ENCODE data around the gene PPARG. TPM values are rescaled to one million over a fixed set of nuclear protein-coding genes. Genes with fewer than 3 reads are reported as not detected.

Gene PPARG
- total and polyA plus RNA-seq, 2 experiments from 2014 or later: 0.45 to 1.2 TPM

DNA sequence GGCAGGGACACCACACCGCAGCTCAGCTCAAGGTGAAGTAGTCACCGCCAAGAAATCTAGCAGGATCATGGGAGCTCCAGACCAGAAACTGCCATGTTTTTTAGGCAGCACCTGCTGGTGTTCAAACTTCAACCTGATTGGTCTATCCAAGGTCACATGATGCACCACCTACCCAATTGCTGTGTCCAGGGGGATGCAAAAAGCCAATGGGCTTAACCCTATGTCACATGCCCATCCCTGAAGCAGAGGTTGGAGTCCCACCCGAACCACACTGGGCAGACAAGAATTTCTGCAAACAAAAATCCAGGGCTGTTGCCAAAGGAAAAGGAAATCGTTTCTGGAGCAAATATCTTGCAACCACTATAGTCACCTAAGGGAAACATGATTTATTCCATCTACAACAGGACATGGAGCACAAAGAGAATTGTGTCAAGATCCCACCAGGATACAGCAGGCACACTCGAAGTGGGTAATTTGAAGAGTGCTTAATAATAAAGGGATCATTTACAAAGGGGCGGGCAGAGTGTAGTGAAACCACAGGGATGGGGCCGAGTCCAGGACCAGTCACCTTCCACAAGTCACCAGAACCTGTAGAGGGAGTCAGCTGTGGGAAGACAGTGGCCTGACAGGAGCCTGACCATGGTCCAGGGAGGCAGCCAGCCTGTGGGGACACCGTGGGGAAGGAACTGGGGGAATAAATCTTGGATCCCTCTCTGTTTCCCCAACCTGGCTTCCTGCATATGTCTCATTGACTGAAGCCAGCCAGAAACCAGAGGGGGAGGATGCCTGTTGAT, 161.2 kb downstream of the PPARG start:
- H3K27ac ChIP-seq: no peak overlapping the region
- H3K4me3 ChIP-seq: no peak overlapping the region
- TF ChIP-seq CTCF (IDR thresholded peaks at IDR 0.05; ENCODE audit: low read depth, low read length): no peak
- H3K36me3 ChIP-seq: no peaks in the 10 kb centered on the region
- no peak for DNase-seq (ENCODE audit: low read depth in 1 of 2, low spot score in 1 of 2)
- H3K4me1 ChIP-seq (ENCODE audit: low read depth): no peaks in the 10 kb centered on the region
- H3K27me3 ChIP-seq: no peaks in the 10 kb centered on the region
- no peaks in the 10 kb centered on the region for H3K9me3 ChIP-seq (ENCODE audit: low read depth)

DNA sequence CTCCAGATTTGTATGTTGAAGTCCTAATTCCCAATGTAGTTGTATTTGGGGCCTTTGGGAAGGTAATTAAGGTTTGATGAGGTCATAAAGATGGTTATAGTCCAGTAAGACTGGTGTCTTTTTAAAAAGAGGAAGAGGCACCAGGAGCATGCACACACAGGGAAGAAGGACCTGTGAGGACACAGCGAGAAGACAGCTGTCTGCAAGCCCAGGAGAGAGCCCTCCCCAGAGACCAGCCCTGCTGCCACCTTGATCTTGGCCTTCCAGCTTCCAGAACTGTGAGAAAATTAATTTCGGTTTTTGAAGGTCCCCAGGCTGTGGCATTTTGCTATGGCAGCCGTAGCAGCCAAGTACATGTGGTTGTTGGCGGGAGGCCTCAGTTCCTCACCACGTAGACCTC, 162.6 kb downstream of the PPARG start:
- no peak for TF ChIP-seq CTCF (IDR thresholded peaks at IDR 0.05; ENCODE audit: low read depth, low read length)
- no peak overlapping the region for H3K27ac ChIP-seq
- no peaks in the 10 kb centered on the region for H3K9me3 ChIP-seq (ENCODE audit: low read depth)
- no peak for DNase-seq (ENCODE audit: low read depth in 1 of 2, low spot score in 1 of 2)
- H3K36me3 ChIP-seq: no peaks in the 10 kb centered on the region
- H3K27me3 ChIP-seq: no peaks in the 10 kb centered on the region
- H3K4me3 ChIP-seq: no peak overlapping the region
- no peaks in the 10 kb centered on the region for H3K4me1 ChIP-seq (ENCODE audit: low read depth)

DNA sequence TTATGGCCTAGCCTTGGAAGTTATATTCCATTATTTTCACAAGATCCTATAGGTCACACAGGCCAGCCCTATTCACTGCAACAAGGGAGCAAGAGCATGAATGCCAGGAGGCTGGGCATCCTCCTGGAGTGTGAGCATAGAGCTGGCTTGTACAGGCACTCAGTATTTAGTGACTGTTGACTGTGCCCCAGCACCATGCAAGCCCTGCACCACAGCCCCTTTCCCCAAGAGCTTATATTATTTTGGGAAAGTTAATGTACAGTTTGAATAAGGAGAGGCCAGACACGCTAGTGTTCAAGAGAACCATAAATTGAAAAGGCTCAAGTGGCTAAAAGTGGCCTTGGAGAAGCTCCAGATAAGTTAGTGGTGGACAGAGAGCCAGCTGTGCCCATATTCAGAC, 163.1 kb downstream of the PPARG start:
- Histone ChIP-seq H3K4me1 (ENCODE audit: low read depth) (no peaks in the 10 kb centered on the region), H3K9me3 (ENCODE audit: low read depth) (no peaks in the 10 kb centered on the region), H3K27ac (no peak overlapping the region), H3K36me3 (no peaks in the 10 kb centered on the region), H3K27me3 (no peaks in the 10 kb centered on the region), H3K4me3 (no peak overlapping the region)
- TF ChIP-seq CTCF (IDR thresholded peaks at IDR 0.05; ENCODE audit: low read depth, low read length): no peak
- no peak for DNase-seq (ENCODE audit: low read depth in 1 of 2, low spot score in 1 of 2)

DNA sequence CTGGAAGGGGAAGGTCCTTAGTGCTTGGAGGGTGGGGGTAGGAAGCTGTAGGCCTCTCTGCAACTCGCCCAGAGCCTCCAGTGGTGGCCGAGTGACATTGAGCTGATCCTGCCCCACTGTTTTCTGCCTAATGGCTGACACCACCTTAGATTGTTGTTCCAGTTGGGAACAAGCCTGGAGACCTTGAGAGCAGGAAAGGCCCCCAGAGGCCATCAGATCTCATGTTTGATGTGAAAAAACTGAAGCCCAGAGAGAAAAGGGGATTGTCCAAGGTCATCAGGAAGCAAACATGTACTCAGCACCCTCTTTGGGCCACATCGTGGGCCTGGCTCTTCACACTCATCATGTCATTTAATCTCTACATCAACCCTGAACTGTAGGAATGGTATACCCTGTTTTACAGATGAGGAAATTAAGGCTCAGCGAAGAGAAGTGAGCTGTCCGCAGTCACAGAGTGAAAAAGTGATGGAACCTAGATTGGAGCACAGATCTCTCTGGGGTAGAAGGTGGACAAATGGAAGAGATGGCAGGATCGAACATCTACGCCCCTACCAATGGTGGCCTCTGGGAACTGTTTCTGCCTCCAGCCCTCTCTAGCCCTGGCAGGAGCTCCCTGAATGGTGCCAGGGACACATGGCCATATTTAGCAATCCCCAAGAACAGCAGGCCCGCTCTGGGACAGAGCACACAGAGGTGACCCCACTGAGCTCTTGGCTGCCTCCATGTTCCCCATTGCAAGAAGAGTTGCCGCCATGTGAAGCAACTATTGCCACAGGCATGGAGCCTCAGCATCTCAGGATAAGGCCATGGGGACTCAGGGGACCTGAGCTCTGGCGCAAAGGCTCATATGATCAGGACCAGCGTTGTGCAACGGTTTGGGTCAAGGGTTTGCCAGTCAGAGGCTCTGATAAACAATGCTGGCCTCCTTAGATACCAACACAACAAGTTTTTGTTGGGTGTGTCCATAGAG, 163.8 kb downstream of the PPARG start:
- Histone ChIP-seq H3K9me3 (ENCODE audit: low read depth) (no peaks in the 10 kb centered on the region), H3K4me1 (ENCODE audit: low read depth) (no peaks in the 10 kb centered on the region), H3K36me3 (no peaks in the 10 kb centered on the region), H3K4me3 (no peak overlapping the region), H3K27me3 (no peaks in the 10 kb centered on the region), H3K27ac (no peak overlapping the region)
- no peak for DNase-seq (ENCODE audit: low read depth in 1 of 2, low spot score in 1 of 2)
- no peak for TF ChIP-seq CTCF (IDR thresholded peaks at IDR 0.05; ENCODE audit: low read depth, low read length)

GRCh38 chr3:12454076-12454815, 165.4 kb downstream of the PPARG start:
- Histone ChIP-seq H3K27me3 (no peaks in the 10 kb centered on the region), H3K4me1 (ENCODE audit: low read depth) (no peaks in the 10 kb centered on the region)

More at GRCh38 chr3:12454076-12454815, 165.4 kb downstream of the PPARG start:
- TF ChIP-seq CTCF (IDR thresholded peaks at IDR 0.05; ENCODE audit: low read depth, low read length): no peak
- H3K27ac ChIP-seq: no peak overlapping the region
- DNase-seq (ENCODE audit: low read depth in 1 of 2, low spot score in 1 of 2): peak in 1 of 2 donors; percentile 10
- H3K36me3 ChIP-seq: no peaks in the 10 kb centered on the region
- no peak overlapping the region for H3K4me3 ChIP-seq
- H3K9me3 ChIP-seq (ENCODE audit: low read depth): no peaks in the 10 kb centered on the region
